Activated T-cell treated with anti-CD3 and anti-CD28 coated beads, Interleukin-2, amount 50 U/mL, for 72 hours (primary cell): ENCODE data around the gene GPRC5D. TPM values are rescaled to one million over a fixed set of nuclear protein-coding genes. Genes with fewer than 3 reads are reported as not detected.

Experiments
- ATAC-seq, 2 donors: fragments of 150-1000 bp; cut with Tn5 transposase; replicated peaks in 1 of 2; 2 replicates each; pipeline ENCODE4 v1.10.0; 2021; ENCODE audit warnings: moderate library complexity in 2 of 2, mild to moderate bottlenecking in 1 of 2
- DNase-seq, 2 donors: peaks; one replicate each; pipeline ENCODE4 v3.0.0; 2021 to 2022; ENCODE audit warnings: mixed read lengths in 1 of 2
- H3K27ac Mint-ChIP-seq: one replicate; pipeline ENCODE4 v1.8.0; 2022; ENCODE audit warnings: mild to moderate bottlenecking, moderate library complexity, mixed read lengths
- H3K27me3 Mint-ChIP-seq: one replicate; pipeline ENCODE4 v1.8.0; 2022; ENCODE audit warnings: low read depth, mixed read lengths
- H3K36me3 Mint-ChIP-seq, 2 donors: one replicate each; pipeline ENCODE4 v1.8.0; 2022; ENCODE audit warnings: mixed read lengths in 2 of 2, mild to moderate bottlenecking in 1 of 2; ENCODE audit not compliant: insufficient read depth in 2 of 2
- H3K4me1 Mint-ChIP-seq: one replicate; pipeline ENCODE4 v1.8.0; 2022; ENCODE audit warnings: low read depth, mixed read lengths
- H3K4me3 Mint-ChIP-seq, 2 donors: one replicate each; pipeline ENCODE4 v1.8.0; 2022; ENCODE audit warnings: mild to moderate bottlenecking in 2 of 2, mixed read lengths in 2 of 2, moderate library complexity in 2 of 2
- H3K9me3 Mint-ChIP-seq, 2 donors: one replicate each; pipeline ENCODE4 v1.8.0; 2022; ENCODE audit warnings: mixed read lengths in 2 of 2
- total RNA-seq, 2 donors: library from RNA; stranded (reverse); gene quantifications; one replicate each; pipeline ENCODE4 v1.2.3, GENCODE V29; 2022

The GPRC5D gene
- total RNA-seq, 2 donors from 2014 or later: not detected

GRCh38 chr12:12943586-12944260, 8.2 kb downstream of the GPRC5D start:
- DNase-seq (no peak), ATAC-seq (no peak)
- H3K27ac Mint-ChIP-seq: no peak overlapping the region
- no peaks in the 10 kb centered on the region for H3K27me3 Mint-ChIP-seq
- H3K4me3 Mint-ChIP-seq: no peak overlapping the region
- no peaks in the 10 kb centered on the region for H3K9me3 Mint-ChIP-seq
- peaks cover 8% of the 10 kb centered on the region for H3K4me1 Mint-ChIP-seq
- no peaks in the 10 kb centered on the region for H3K36me3 Mint-ChIP-seq

- ATAC-seq: no peak
- no peak for DNase-seq
- Mint-ChIP-seq H3K4me3 (no peak overlapping the region), H3K27me3 (no peaks in the 10 kb centered on the region), H3K36me3 (no peaks in the 10 kb centered on the region), H3K9me3 (no peaks in the 10 kb centered on the region), H3K27ac (no peak overlapping the region), H3K4me1 (no peaks in the 10 kb centered on the region)
Measured at GRCh38 chr12:12941450-12942350, 10.3 kb downstream of the GPRC5D start.

- no peaks in the 10 kb centered on the region for H3K27me3 Mint-ChIP-seq
- H3K4me1 Mint-ChIP-seq: no peaks in the 10 kb centered on the region
- H3K27ac Mint-ChIP-seq: no peak overlapping the region
- no peak overlapping the region for H3K4me3 Mint-ChIP-seq
- no peaks in the 10 kb centered on the region for H3K36me3 Mint-ChIP-seq
- H3K9me3 Mint-ChIP-seq: no peaks in the 10 kb centered on the region
- ATAC-seq: no peak
- no peak for DNase-seq
Measured at GRCh38 chr12:12939888-12940287, 12.1 kb downstream of the GPRC5D start.

DNA sequence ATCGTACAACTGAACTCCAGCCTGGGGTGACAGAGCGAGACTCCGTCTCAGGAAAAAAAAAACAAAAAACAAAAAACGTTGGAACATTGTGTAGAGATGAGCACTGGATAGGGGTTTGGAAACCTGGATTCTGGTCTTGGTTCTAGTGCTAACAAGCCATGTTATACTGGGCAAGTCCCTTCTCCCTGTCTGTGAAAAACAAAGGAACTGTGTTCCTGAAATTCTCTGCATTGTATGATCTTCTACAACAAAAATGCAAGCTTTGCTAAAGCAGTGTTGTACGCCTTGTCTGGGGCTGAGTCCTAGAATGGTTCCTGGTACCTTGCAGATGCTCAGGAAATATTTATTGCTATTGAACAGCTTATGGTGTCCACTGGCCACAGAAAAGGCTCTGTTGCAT, 13.4 kb downstream of the GPRC5D start:
- Mint-ChIP-seq H3K36me3 (no peaks in the 10 kb centered on the region), H3K4me1 (no peaks in the 10 kb centered on the region), H3K4me3 (no peak overlapping the region), H3K27me3 (no peaks in the 10 kb centered on the region), H3K27ac (no peak overlapping the region), H3K9me3 (no peaks in the 10 kb centered on the region)
- DNase-seq: no peak
- no peak for ATAC-seq

- Mint-ChIP-seq H3K9me3 (no peaks in the 10 kb centered on the region), H3K4me1 (no peaks in the 10 kb centered on the region), H3K4me3 (no peak overlapping the region), H3K27me3 (no peaks in the 10 kb centered on the region), H3K27ac (no peak overlapping the region), H3K36me3 (no peaks in the 10 kb centered on the region)
- DNase-seq (no peak), ATAC-seq (no peak)
Measured at GRCh38 chr12:12936983-12937491, 14.9 kb downstream of the GPRC5D start.

- no peak for DNase-seq
- Mint-ChIP-seq H3K27ac (no peak overlapping the region), H3K36me3 (no peaks in the 10 kb centered on the region)
Measured at GRCh38 chr12:12934556-12934955, 17.4 kb downstream of the GPRC5D start.

DNA sequence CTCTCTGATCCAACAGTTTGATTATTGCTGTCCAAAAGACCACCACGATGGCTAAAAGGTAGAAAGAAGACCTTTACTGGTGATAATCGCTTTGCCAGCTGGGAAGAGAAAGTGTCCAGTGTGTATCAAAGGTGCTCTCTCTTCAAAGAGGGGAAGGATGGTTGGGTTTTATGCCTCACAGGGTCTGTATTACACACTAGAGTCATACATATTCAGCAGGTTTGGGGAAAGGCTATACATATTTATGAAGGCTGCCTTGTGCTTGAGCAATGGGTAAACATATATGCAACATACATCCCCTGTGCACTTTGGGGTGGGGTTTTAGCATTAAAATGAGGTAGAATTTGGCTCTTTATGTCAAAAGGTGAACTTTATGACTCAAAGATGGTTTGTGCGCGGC, 18.2 kb downstream of the GPRC5D start:
- H3K27ac Mint-ChIP-seq: no peak overlapping the region
- no peak overlapping the region for H3K4me3 Mint-ChIP-seq
- H3K9me3 Mint-ChIP-seq: no peaks in the 10 kb centered on the region
- DNase-seq (no peak), ATAC-seq (no peak)
- H3K27me3 Mint-ChIP-seq: no peaks in the 10 kb centered on the region
- no peaks in the 10 kb centered on the region for H3K36me3 Mint-ChIP-seq
- no peaks in the 10 kb centered on the region for H3K4me1 Mint-ChIP-seq

More at GRCh38 chr12:12934556-12934955, 17.4 kb downstream of the GPRC5D start:
- Mint-ChIP-seq H3K4me3 (no peak overlapping the region), H3K4me1 (no peaks in the 10 kb centered on the region), H3K27me3 (no peaks in the 10 kb centered on the region), H3K9me3 (no peaks in the 10 kb centered on the region)
- ATAC-seq: no peak

DNA sequence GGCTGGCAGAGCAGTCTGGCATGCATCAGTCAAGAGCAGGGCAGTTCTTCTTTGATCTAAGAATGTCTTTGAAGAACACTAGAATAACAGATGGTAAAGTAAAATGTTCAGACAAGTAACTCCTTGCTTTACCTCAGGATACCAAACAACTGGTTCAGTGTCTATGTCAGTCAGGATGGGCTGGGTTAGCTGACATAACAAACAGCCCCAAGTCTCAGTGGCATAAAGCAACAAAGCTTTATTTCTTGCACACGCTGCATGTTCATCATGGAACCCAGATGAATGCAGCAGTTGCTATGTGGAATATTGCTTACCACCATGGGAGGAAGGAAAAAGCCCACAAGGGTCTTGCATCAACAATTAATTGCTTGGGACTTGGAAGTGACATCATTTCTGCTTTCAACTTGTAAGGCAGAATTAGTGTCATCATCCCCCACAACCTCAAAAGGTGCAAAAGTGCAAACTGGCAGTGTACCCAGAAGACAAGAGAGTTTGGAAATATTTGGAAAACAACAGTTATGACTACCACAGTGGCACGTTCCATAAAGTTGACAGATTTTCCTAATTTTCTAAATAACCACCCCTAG, 21.2 kb downstream of the GPRC5D start:
- Mint-ChIP-seq H3K27me3 (no peaks in the 10 kb centered on the region), H3K4me3 (no peak overlapping the region), H3K4me1 (no peaks in the 10 kb centered on the region), H3K27ac (no peak overlapping the region), H3K36me3 (no peaks in the 10 kb centered on the region), H3K9me3 (no peaks in the 10 kb centered on the region)
- ATAC-seq (no peak), DNase-seq (no peak)

- Mint-ChIP-seq H3K36me3 (no peaks in the 10 kb centered on the region), H3K27ac (no peak overlapping the region), H3K4me3 (no peak overlapping the region), H3K9me3 (no peaks in the 10 kb centered on the region), H3K27me3 (no peaks in the 10 kb centered on the region), H3K4me1 (no peaks in the 10 kb centered on the region)
- ATAC-seq: no peak
- DNase-seq: no peak
Measured at GRCh38 chr12:12929696-12930095, 22.3 kb downstream of the GPRC5D start.

DNA sequence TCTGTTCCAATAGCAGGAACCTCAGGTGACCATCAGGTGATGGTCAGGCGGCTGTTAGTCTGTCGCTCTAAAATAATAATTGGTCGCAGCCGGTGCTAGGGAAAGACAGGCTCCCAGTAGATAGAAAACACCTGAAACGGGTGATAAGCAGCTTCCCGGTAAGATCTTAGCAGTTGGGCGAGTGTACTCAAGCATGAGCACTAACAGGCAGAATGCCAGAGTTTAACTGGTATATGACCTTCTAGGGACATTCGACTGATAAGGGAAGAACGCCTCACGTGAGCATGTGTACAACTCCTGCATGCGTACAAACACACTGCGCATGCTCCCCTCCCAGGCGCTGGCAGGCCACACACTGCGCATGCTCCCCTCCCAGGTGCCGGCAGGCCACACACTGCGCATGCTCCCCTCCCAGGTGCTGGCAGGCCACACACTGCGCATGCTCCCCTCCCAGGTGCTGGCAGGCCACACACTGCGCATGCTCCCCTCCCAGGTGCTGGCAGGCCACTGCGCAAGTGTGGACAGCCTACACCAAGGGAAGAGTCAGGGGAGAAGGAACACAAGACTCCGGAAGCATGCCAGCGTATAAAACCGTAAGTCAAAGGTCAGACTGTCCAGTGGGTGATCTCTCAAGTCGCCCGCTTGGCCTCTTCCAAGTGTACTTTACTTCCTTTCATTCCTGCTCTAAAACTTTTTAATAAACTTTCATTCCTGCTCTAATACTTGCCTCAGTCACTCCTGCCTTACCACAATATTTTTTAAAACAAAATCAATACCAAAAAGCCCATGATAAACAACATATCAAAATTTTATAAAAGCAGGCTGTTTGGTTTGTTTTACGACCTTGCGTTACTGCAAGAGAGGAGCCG, 24.5 kb downstream of the GPRC5D start:
- H3K27ac Mint-ChIP-seq: no peak overlapping the region
- peak overlapping the region; percentile 14 to 46 for H3K4me3 Mint-ChIP-seq
- no peaks in the 10 kb centered on the region for H3K4me1 Mint-ChIP-seq
- H3K27me3 Mint-ChIP-seq: no peaks in the 10 kb centered on the region
- peak in 1 of 2 donors; percentile 82 for ATAC-seq
- peak in 1 of 2 donors; percentile 56 for DNase-seq
- H3K36me3 Mint-ChIP-seq: no peaks in the 10 kb centered on the region
- no peaks in the 10 kb centered on the region for H3K9me3 Mint-ChIP-seq

DNA sequence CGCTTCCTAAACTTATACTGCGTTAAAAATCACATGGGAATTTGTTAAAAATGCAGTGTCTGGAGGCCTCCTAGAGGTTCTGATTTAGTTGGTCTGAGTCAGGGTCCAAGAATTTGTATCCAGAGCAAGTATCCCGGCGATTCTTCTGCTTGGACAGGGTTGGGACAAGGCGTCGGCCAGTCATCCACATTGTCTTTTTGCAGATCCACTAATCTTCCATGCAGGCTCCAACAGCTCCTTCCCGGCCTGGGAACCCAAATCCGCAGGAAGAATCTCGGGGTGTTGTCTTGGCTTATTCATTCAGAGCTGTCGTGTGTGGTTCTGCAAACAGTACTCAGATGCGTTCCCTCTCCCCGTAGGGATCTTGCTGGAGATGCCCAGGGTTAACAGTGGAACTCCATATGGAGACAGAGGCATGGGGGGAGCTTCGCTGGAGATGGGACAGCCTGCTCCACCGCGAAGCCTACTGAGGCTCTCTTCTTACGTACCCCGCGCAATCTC, 25.3 kb downstream of the GPRC5D start:
- DNase-seq: no peak
- peak overlapping the region in 1 of 2 donors; percentile 29 for H3K4me3 Mint-ChIP-seq
- no peak overlapping the region for H3K27ac Mint-ChIP-seq
- no peak for ATAC-seq
- H3K36me3 Mint-ChIP-seq: no peaks in the 10 kb centered on the region
- no peaks in the 10 kb centered on the region for H3K9me3 Mint-ChIP-seq
- no peaks in the 10 kb centered on the region for H3K27me3 Mint-ChIP-seq
- no peaks in the 10 kb centered on the region for H3K4me1 Mint-ChIP-seq

- no peak overlapping the region for H3K4me3 Mint-ChIP-seq
- H3K9me3 Mint-ChIP-seq: no peaks in the 10 kb centered on the region
- no peaks in the 10 kb centered on the region for H3K27me3 Mint-ChIP-seq
- no peaks in the 10 kb centered on the region for H3K4me1 Mint-ChIP-seq
- ATAC-seq (no peak), DNase-seq (no peak)
- no peak overlapping the region for H3K27ac Mint-ChIP-seq
- no peaks in the 10 kb centered on the region for H3K36me3 Mint-ChIP-seq
Measured at GRCh38 chr12:12925388-12925787, 26.6 kb downstream of the GPRC5D start.
